Glomerular visceral epithelial cell (primary cell): ENCODE results near the gene ZDHHC1.

ENCODE experiments used
- DNase-seq: peaks from one replicate; pipeline ENCODE4 v3.0.0-alpha.2; 2016; ENCODE audit errors: extremely low spot score

Gene ZDHHC1

GRCh38 chr16:67415872-67416793, at the start of gene ZDHHC1:
Gene ZDHHC1, minus strand, starts transcription at chr16:67416477. Its CDS starts 8,702 bp downstream, at chr16:67407775.
- peak; percentile 59 for DNase-seq

GRCh38 chr16:67464565-67464964, 48.3 kb upstream of the ZDHHC1 start:
- DNase-seq, result no peak

- DNase-seq, result no peak
These were observed 47.4 kb upstream of the ZDHHC1 start for GRCh38 chr16:67463691-67464090.

- DNase-seq, result no peak
These were observed 46.8 kb upstream of the ZDHHC1 start for GRCh38 chr16:67463059-67463458.

- peak; percentile 32 for DNase-seq
These were observed 46.0 kb upstream of the ZDHHC1 start for GRCh38 chr16:67462279-67462655.

GRCh38 chr16:67461600-67462278, 45.5 kb upstream of the ZDHHC1 start:
- DNase-seq, result no peak

GRCh38 chr16:67460961-67461360, 44.7 kb upstream of the ZDHHC1 start:
- no peak for DNase-seq

GRCh38 chr16:67460168-67460567, 43.9 kb upstream of the ZDHHC1 start:
- no peak for DNase-seq

GRCh38 chr16:67459861-67460150, 43.5 kb upstream of the ZDHHC1 start:
- DNase-seq, result no peak

GRCh38 chr16:67459066-67459860, 43.0 kb upstream of the ZDHHC1 start:
- peak; percentile 19 for DNase-seq

GRCh38 chr16:67458121-67458641, 41.9 kb upstream of the ZDHHC1 start:
- DNase-seq, result no peak

GRCh38 chr16:67457611-67458010, 41.3 kb upstream of the ZDHHC1 start:
- DNase-seq, result no peak

GRCh38 chr16:67456391-67457081, 40.3 kb upstream of the ZDHHC1 start:
- no peak for DNase-seq

- DNase-seq, result no peak
These were observed 38.6 kb upstream of the ZDHHC1 start for GRCh38 chr16:67454852-67455251.

- DNase-seq, result no peak
These were observed 37.8 kb upstream of the ZDHHC1 start for GRCh38 chr16:67454104-67454503.

GRCh38 chr16:67451704-67452435, 35.6 kb upstream of the ZDHHC1 start:
- DNase-seq, result no peak

- no peak for DNase-seq
These were observed 34.9 kb upstream of the ZDHHC1 start for GRCh38 chr16:67451061-67451703.

GRCh38 chr16:67449739-67450138, 33.5 kb upstream of the ZDHHC1 start:
- no peak for DNase-seq

- DNase-seq, result no peak
These were observed 33.1 kb upstream of the ZDHHC1 start for GRCh38 chr16:67449336-67449735.

- DNase-seq, result no peak
These were observed 32.3 kb upstream of the ZDHHC1 start for GRCh38 chr16:67448580-67448979.
